CD4-positive, CD25-positive, alpha-beta regulatory T cell (primary cell): ENCODE measurements around the gene ANO6. TPM values are rescaled to one million over a fixed set of nuclear protein-coding genes. Genes with fewer than 3 reads are reported as not detected.
A peak's percentile ranks its signal among the peaks of the same experiment; 100 is the strongest.

Source experiments
- ATAC-seq, 2 donors: fragments of 150-1000 bp; cut with Tn5 transposase; one replicate each; pipeline ENCODE4 v1.10.0; 2021; ENCODE audit warnings: low read depth in 2 of 2, moderate number of reproducible peaks in 2 of 2, moderate library complexity in 1 of 2
- DNase-seq, 3 donors: peaks; one replicate each; pipeline versions ENCODE4 v3.0.0 to v3.0.0-alpha.2; 2012 to 2022; ENCODE audit warnings: mixed read lengths in 1 of 3
- H3K27ac ChIP-seq: one replicate; pipeline ENCODE4 v1.7.0; 2013; ENCODE audit warnings: mild to moderate bottlenecking, low read length; ENCODE audit not compliant: insufficient read depth, poor library complexity, severe bottlenecking
- H3K27me3 ChIP-seq: one replicate; pipeline ENCODE4 v1.7.0; 2013; ENCODE audit warnings: low read length; ENCODE audit not compliant: control insufficient read depth, insufficient read depth
- H3K36me3 ChIP-seq: one replicate; pipeline ENCODE4 v1.7.0; 2013; ENCODE audit warnings: mild to moderate bottlenecking, low read length, moderate library complexity; ENCODE audit not compliant: control insufficient read depth, insufficient read depth
- H3K4me1 ChIP-seq: 2 replicates; pipeline ENCODE4 v1.7.0; 2013; ENCODE audit warnings: mild to moderate bottlenecking, low read length; ENCODE audit not compliant: insufficient read depth, control insufficient read depth, poor library complexity, severe bottlenecking
- H3K4me3 ChIP-seq: one replicate; pipeline ENCODE4 v1.7.0; 2013; ENCODE audit warnings: low read depth, mild to moderate bottlenecking, low read length, moderate library complexity
- H3K9me3 ChIP-seq, 2 experiments: 1 replicate in 1 of 2; 2 replicates in 1 of 2; pipeline ENCODE4 v1.7.0; 2013; ENCODE audit warnings: low read length in 2 of 2, mild to moderate bottlenecking in 1 of 2, moderate library complexity in 1 of 2; ENCODE audit not compliant: control insufficient read depth in 2 of 2
- H3K27ac Mint-ChIP-seq, 3 donors: one replicate each; pipeline ENCODE4 v1.8.0; 2020 to 2022; ENCODE audit warnings: mild to moderate bottlenecking in 3 of 3, mixed read lengths in 3 of 3, moderate library complexity in 2 of 3
- H3K27me3 Mint-ChIP-seq: one replicate; pipeline ENCODE4 v1.8.0; 2022; ENCODE audit warnings: mild to moderate bottlenecking, mixed read lengths
- H3K36me3 Mint-ChIP-seq: one replicate; pipeline ENCODE4 v1.8.0; 2020; ENCODE audit warnings: mixed read lengths
- H3K4me1 Mint-ChIP-seq, 4 donors: one replicate each; pipeline ENCODE4 v1.8.0; 2020 to 2022; ENCODE audit warnings: mixed read lengths in 4 of 4, mild to moderate bottlenecking in 1 of 4
- H3K4me3 Mint-ChIP-seq, 4 donors: one replicate each; pipeline ENCODE4 v1.8.0; 2020 to 2022; ENCODE audit warnings: mild to moderate bottlenecking in 4 of 4, mixed read lengths in 4 of 4, moderate library complexity in 3 of 4
- H3K9me3 Mint-ChIP-seq, 7 donors: one replicate each; pipeline ENCODE4 v1.8.0; 2020 to 2022; ENCODE audit warnings: mixed read lengths in 7 of 7, mild to moderate bottlenecking in 3 of 7, moderate library complexity in 2 of 7
- polyA plus RNA-seq, 4 donors: library from polyadenylated mRNA; unstranded; fragments of 300-500 nt; fragmentation: Illumina TruSeq; gene quantifications; one replicate each; pipeline ENCODE4 v1.2.3, GENCODE V29; 2021
- total RNA-seq: library from RNA; stranded (reverse); gene quantifications from one replicate; pipeline ENCODE4 v1.2.3, GENCODE V29; 2022

The ANO6 gene
- total and polyA plus RNA-seq, 5 donors from 2014 or later: 19.9 to 30.1 (median 24.7) TPM

DNA sequence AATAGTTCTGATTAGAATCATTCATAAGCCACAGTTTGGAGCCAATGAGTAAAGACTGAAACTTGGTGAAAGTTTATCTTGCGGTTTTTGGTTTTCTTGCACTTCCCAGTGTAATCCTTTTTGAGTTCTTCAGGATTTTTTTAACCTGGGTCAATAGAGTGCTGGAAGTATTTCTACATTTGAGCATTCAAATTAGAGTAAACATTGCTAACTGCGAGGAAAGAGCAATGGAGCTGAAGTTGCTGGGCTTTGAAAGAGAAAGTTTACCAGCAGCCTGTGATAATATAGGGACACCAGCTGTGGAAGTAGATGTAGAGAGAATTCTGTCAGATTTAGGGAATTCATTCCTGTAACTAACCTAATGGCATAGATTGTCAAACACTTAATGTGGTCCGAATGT is 30.3 kb downstream of the ANO6 start:
- no peak overlapping the region for H3K4me3 ChIP-seq
- DNase-seq: no peak
- no peak overlapping the region for H3K27ac ChIP-seq
- no peaks in the 10 kb centered on the region for H3K9me3 ChIP-seq
- no peaks in the 10 kb centered on the region for H3K27me3 ChIP-seq
- H3K4me1 ChIP-seq: peaks cover 5% of the 10 kb centered on the region
- H3K36me3 Mint-ChIP-seq: peaks cover 10% of the 10 kb centered on the region
- no peaks in the 10 kb centered on the region for H3K27me3 Mint-ChIP-seq
- no peak overlapping the region for H3K4me3 Mint-ChIP-seq
- H3K27ac Mint-ChIP-seq: no peak overlapping the region
- peaks cover 18 to 42% (median 25%) of the 10 kb centered on the region in 4 donors for H3K4me1 Mint-ChIP-seq
- H3K9me3 Mint-ChIP-seq: peaks cover 0 to 2% (median 0%) of the 10 kb centered on the region in 7 donors
- ATAC-seq: no peak
- no peaks in the 10 kb centered on the region for H3K36me3 ChIP-seq

DNA sequence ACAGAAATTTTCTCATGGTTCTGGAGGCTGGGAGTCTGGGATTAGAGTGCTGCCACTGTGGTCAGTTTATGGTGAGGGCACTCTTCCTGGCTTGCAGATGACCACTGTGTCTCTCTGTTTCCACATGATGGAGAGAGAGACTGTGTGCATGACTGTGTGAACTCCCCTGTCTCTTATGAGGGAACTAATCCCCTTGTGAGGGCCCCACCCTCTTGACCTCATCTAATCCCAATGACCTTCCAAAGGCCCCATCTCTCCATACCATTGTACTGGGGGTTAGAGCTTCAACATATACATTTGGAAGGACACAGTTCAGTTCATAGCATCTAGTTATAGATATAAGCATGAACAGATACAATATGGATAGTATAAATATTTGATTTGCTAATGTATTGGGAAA is 31.7 kb downstream of the ANO6 start:
- no peak for DNase-seq
- no peak overlapping the region for H3K27ac Mint-ChIP-seq
- Histone ChIP-seq H3K36me3 (no peaks in the 10 kb centered on the region), H3K9me3 (no peaks in the 10 kb centered on the region), H3K27ac (no peak overlapping the region), H3K4me1 (peaks cover 5% of the 10 kb centered on the region), H3K27me3 (no peaks in the 10 kb centered on the region), H3K4me3 (no peak overlapping the region)
- no peak overlapping the region for H3K4me3 Mint-ChIP-seq
- peaks cover 18 to 36% (median 25%) of the 10 kb centered on the region in 4 donors for H3K4me1 Mint-ChIP-seq
- no peak for ATAC-seq
- H3K9me3 Mint-ChIP-seq: peaks cover 0 to 2% (median 0%) of the 10 kb centered on the region in 7 donors
- no peaks in the 10 kb centered on the region for H3K27me3 Mint-ChIP-seq
- peaks cover 10% of the 10 kb centered on the region for H3K36me3 Mint-ChIP-seq

DNA sequence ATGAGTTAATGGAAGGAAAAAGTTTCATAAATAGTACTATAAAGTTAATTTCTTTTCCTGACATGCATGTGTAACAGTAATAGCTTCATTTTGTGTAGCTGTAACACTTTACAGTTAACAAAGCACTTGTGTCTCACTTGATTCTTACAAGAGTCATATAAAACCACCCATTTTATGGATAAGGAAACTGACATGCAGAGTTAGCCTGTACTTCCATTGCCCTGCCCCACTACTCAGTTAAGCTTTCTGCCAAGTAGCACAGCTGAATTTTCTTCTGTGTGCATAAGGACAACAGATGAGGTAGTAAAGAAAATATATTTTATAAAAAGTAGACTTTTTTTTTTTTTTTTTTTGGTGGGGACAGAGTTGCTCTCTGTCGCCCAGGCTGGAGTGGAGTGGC is 32.2 kb downstream of the ANO6 start:
- no peak overlapping the region for H3K4me3 Mint-ChIP-seq
- peaks cover 0 to 2% (median 0%) of the 10 kb centered on the region in 7 donors for H3K9me3 Mint-ChIP-seq
- Histone ChIP-seq H3K36me3 (no peaks in the 10 kb centered on the region), H3K27ac (no peak overlapping the region), H3K4me3 (no peak overlapping the region), H3K4me1 (peaks cover 5% of the 10 kb centered on the region), H3K9me3 (no peaks in the 10 kb centered on the region), H3K27me3 (no peaks in the 10 kb centered on the region)
- peaks cover 18 to 38% (median 25%) of the 10 kb centered on the region in 4 donors for H3K4me1 Mint-ChIP-seq
- no peak overlapping the region for H3K27ac Mint-ChIP-seq
- peaks cover 10% of the 10 kb centered on the region for H3K36me3 Mint-ChIP-seq
- H3K27me3 Mint-ChIP-seq: no peaks in the 10 kb centered on the region
- DNase-seq: no peak
- no peak for ATAC-seq

DNA sequence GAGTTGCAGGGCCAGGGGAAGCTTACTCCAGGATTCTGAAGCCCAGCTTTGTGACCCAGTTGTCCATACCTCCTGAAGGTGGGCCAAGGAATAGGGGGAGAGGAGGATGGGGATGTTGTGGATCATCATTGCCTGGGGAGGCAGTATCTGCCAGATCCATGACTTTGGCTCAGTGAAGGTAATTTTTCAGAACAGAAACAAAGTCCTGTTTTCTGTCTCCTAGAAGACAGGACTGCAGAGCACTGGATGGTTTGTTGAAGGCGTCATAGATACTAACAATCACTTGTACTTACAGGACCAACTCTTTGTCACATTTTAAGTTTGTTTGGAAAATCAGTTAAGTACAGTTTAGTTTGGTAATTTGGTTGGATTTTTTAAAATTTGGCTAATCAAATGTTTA is 38.4 kb downstream of the ANO6 start:
- H3K27me3 ChIP-seq: no peaks in the 10 kb centered on the region
- Mint-ChIP-seq H3K4me3 (peak overlapping the region in 1 of 4 donors; percentile 11), H3K36me3 (peaks cover 4% of the 10 kb centered on the region), H3K4me1 (peaks cover 6 to 34% (median 24%) of the 10 kb centered on the region in 4 donors), H3K9me3 (peaks cover 0 to 2% (median 0%) of the 10 kb centered on the region in 7 donors), H3K27ac (peak overlapping the region in 1 of 3 donors; percentile 86), H3K27me3 (no peaks in the 10 kb centered on the region)
- no peaks in the 10 kb centered on the region for H3K9me3 ChIP-seq
- no peak overlapping the region for H3K27ac ChIP-seq
- no peak overlapping the region for H3K4me3 ChIP-seq
- no peaks in the 10 kb centered on the region for H3K4me1 ChIP-seq
- ATAC-seq (no peak), DNase-seq (no peak)
- no peaks in the 10 kb centered on the region for H3K36me3 ChIP-seq

DNA sequence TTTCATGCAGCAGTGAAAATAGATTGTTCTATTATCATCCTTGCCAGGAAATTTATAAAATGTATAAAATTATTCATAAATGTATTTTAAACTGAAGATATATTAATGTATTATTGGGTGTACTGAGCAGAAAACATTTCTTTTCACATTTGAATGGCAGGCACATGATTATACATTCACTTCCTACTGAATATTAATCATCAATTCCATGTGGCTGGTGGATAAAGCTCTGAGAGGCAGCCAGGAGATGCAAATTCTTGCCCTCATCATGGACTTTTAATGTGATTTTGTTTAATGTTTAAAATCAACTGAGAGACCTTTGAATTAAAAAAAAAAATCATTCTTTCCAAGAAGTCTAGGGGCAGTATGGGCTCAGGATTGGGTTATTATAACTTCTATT is 40.8 kb downstream of the ANO6 start:
- H3K36me3 Mint-ChIP-seq: peaks cover 7% of the 10 kb centered on the region
- no peak for ATAC-seq
- Histone ChIP-seq H3K27me3 (no peaks in the 10 kb centered on the region), H3K4me1 (no peaks in the 10 kb centered on the region), H3K36me3 (no peaks in the 10 kb centered on the region), H3K27ac (no peak overlapping the region), H3K4me3 (no peak overlapping the region), H3K9me3 (no peaks in the 10 kb centered on the region)
- H3K4me3 Mint-ChIP-seq: no peak overlapping the region
- no peaks in the 10 kb centered on the region for H3K27me3 Mint-ChIP-seq
- H3K27ac Mint-ChIP-seq: no peak overlapping the region
- H3K9me3 Mint-ChIP-seq: no peaks in the 10 kb centered on the region
- no peak for DNase-seq
- peaks cover 8 to 42% (median 20%) of the 10 kb centered on the region in 4 donors for H3K4me1 Mint-ChIP-seq

DNA sequence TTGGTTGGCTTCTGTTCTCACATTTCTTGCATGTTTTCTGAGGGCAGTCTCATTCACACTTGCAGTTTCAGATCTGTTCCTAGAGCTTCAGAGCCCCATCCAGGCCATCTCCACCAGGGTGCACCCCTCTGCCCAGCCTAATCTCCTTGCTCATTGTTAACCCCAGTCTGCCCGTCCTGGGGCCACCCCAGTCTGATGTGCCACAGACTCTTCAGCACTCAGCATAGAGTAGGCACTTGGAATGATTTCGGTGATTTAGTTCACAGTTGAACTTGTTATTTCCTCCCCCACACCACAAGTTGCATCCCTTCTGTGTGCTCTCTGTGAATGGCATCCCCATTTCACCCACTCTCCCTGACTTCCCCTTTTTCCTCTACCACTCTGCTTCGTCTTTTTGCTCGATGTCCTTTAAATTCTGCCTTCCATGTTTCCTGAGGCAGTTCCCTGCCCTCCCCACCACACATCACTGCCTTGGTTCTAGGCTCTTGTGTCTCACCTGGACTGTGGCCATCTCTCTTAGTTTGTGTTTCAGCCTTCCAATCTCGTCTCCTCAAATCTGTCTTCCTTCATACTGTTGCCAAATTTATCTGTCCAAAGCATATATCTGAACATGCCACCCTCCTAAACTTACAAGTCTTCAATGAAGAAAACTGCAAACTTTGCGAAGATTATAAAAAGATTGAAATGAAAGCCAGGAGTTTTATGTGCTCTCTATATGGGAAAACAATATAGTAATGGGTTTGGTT is 41.5 kb downstream of the ANO6 start:
- peak overlapping the region in 1 of 3 donors; percentile 57 for H3K27ac Mint-ChIP-seq
- ATAC-seq: no peak

DNA sequence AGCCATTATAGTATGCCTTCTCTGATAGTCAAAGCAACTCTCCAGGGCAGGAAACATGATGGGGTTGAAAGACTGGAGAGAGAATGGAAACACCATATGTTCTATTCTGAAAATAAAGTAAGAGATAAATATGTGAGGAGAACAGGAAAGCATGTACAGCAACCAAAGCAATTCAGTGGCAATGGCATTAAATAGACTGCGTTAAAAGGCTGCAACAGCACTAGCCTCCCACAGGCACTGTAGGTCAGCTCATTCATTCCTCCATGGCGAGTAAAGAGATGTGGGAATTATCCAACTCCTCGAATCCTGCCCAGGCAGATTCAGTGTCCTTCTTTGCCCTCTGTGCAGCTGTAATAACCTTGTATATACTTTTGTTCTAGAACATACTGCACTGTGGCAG is 43.8 kb downstream of the ANO6 start:
- H3K36me3 ChIP-seq: no peaks in the 10 kb centered on the region
- no peaks in the 10 kb centered on the region for H3K4me1 ChIP-seq
- Mint-ChIP-seq H3K27me3 (no peaks in the 10 kb centered on the region), H3K36me3 (peaks cover 11% of the 10 kb centered on the region), H3K4me3 (no peak overlapping the region), H3K27ac (peak overlapping the region in 1 of 3 donors; percentile 37), H3K4me1 (peaks cover 8 to 34% (median 24%) of the 10 kb centered on the region in 4 donors), H3K9me3 (no peaks in the 10 kb centered on the region)
- DNase-seq (no peak), ATAC-seq (no peak)
- H3K4me3 ChIP-seq: no peak overlapping the region
- H3K9me3 ChIP-seq: no peaks in the 10 kb centered on the region
- no peaks in the 10 kb centered on the region for H3K27me3 ChIP-seq
- no peak overlapping the region for H3K27ac ChIP-seq

More for the DNA sequence above, 41.5 kb downstream of the ANO6 start:
- H3K27me3 ChIP-seq: no peaks in the 10 kb centered on the region
- Mint-ChIP-seq H3K9me3 (no peaks in the 10 kb centered on the region), H3K27me3 (no peaks in the 10 kb centered on the region), H3K4me3 (no peak overlapping the region), H3K36me3 (peaks cover 11% of the 10 kb centered on the region), H3K4me1 (peaks cover 8 to 42% (median 18%) of the 10 kb centered on the region in 4 donors)
- H3K36me3 ChIP-seq: no peaks in the 10 kb centered on the region
- no peak for DNase-seq
- no peaks in the 10 kb centered on the region for H3K4me1 ChIP-seq
- no peak overlapping the region for H3K27ac ChIP-seq
- H3K9me3 ChIP-seq: no peaks in the 10 kb centered on the region
- no peak overlapping the region for H3K4me3 ChIP-seq
